Suppressor macrophage treated with lipopolysaccharide for 1 hour (primary cell): Measurements from ENCODE around the gene ICE2.
"Not testable (repeated sequence)": the region's sequence is repeated elsewhere in the genome, so short reads cannot be mapped to it uniquely, and the experiment has no call there.

Experiments used
- DNase-seq, 3 donors: peaks; one replicate each; pipeline ENCODE4 v3.0.0-alpha.2; 2020 to 2022

The ICE2 gene

GRCh38 chr15:60406513-60407414 lies 72.2 kb downstream of the ICE2 start:
- DNase-seq: no peak

- DNase-seq: no peak
Observed at GRCh38 chr15:60405399-60405798, 73.5 kb downstream of the ICE2 start.

GRCh38 chr15:60404351-60404750 lies 74.6 kb downstream of the ICE2 start:
- not testable (repeated sequence) for DNase-seq

- DNase-seq: no peak
Observed at GRCh38 chr15:60400944-60401343, 78.0 kb downstream of the ICE2 start.

GRCh38 chr15:60399931-60400330 lies 79.0 kb downstream of the ICE2 start:
- DNase-seq: no peak

GRCh38 chr15:60399246-60399915 lies 79.6 kb downstream of the ICE2 start:
- DNase-seq: no peak

GRCh38 chr15:60397772-60398445 lies 81.0 kb downstream of the ICE2 start, which contains the start of gene ANXA2:
Gene ANXA2, minus strand, starts transcription at chr15:60397986. Its CDS starts 11,911 bp downstream, at chr15:60386075.
- DNase-seq: peak; percentile 92 to 99 (median 97)

GRCh38 chr15:60396958-60397771 lies 81.8 kb downstream of the ICE2 start:
- peak; percentile 89 to 92 (median 91) for DNase-seq

GRCh38 chr15:60396560-60396957 lies 82.4 kb downstream of the ICE2 start:
- peak in 1 of 3 donors; percentile 18 for DNase-seq

GRCh38 chr15:60396100-60396499 lies 82.8 kb downstream of the ICE2 start:
- peak; percentile 46 to 50 (median 46) for DNase-seq

GRCh38 chr15:60395276-60396011 lies 83.5 kb downstream of the ICE2 start:
- DNase-seq: peak in 2 of 3 donors; percentile 52 to 56

GRCh38 chr15:60394689-60395097 lies 84.2 kb downstream of the ICE2 start:
- DNase-seq: peak; percentile 72 to 86 (median 81)

- DNase-seq: peak; percentile 88 to 94 (median 94)
Observed at GRCh38 chr15:60392986-60393790, 85.8 kb downstream of the ICE2 start.

GRCh38 chr15:60392601-60392985 lies 86.3 kb downstream of the ICE2 start:
- peak in 2 of 3 donors; percentile 54 to 61 for DNase-seq

- peak in 1 of 3 donors; percentile 6 for DNase-seq
Observed at GRCh38 chr15:60391722-60392315, 87.1 kb downstream of the ICE2 start.

- peak; percentile 84 to 88 (median 85) for DNase-seq
Observed at GRCh38 chr15:60390871-60391501, 88.0 kb downstream of the ICE2 start.

- no peak for DNase-seq
Observed at GRCh38 chr15:60390231-60390630, 88.7 kb downstream of the ICE2 start.

- DNase-seq: peak in 1 of 3 donors; percentile 10
Observed at GRCh38 chr15:60389261-60390077, 89.5 kb downstream of the ICE2 start.

GRCh38 chr15:60387321-60387720 lies 91.6 kb downstream of the ICE2 start:
- DNase-seq: no peak
